K562 (cell line): ENCODE results near the gene TOR3A. TPM values are rescaled to one million over a fixed set of nuclear protein-coding genes. Genes with fewer than 3 reads are reported as not detected.

Experiments used
- BRCA1 ChIP-seq, 2 experiments: fragments of 450-650 bp in 1 of 2; sonication (generic) in 1 of 2; formaldehyde crosslinking in 1 of 2; IDR thresholded peaks; 2 replicates each; pipeline versions ENCODE4 v1.5.0 to v1.6.1; 2017 to 2020; ENCODE audit warnings: mild to moderate bottlenecking in 1 of 2, missing genetic modification reagents in 1 of 2
- BRD4 ChIP-seq: fragments of 200-600 bp; sonication (generic); IDR thresholded peaks from 2 replicates; pipeline ENCODE4 v1.6.1; 2017; ENCODE audit warnings: inconsistent platforms
- GABPA ChIP-seq: fragments of 200-800 bp; sonication (Bioruptor generic); conservative IDR thresholded peaks from 2 replicates; pipeline ENCODE4 v1.6.1; 2016; ENCODE audit warnings: low read depth, missing genetic modification characterization, missing compliant biosample characterization
- HMG20B ChIP-seq: fragments of 250-450 bp; sonication (Bioruptor Pico); IDR thresholded peaks from 2 replicates; pipeline ENCODE4 v1.5.0; 2021; ENCODE audit warnings: mild to moderate bottlenecking
- KDM5B ChIP-seq: fragments of 200-600 bp; sonication (generic); IDR thresholded peaks from 2 replicates; pipeline ENCODE4 v1.6.1; 2012; ENCODE audit warnings: low read depth, mild to moderate bottlenecking, moderate library complexity, low read length, control low read depth, inconsistent platforms; ENCODE audit not compliant: insufficient replicate concordance
- SUPT5H ChIP-seq: fragments of 450-650 bp; IDR thresholded peaks from 2 replicates; pipeline ENCODE4 v1.6.1; 2016
- ZKSCAN8 ChIP-seq: fragments of 200-800 bp; sonication (Bioruptor generic); IDR thresholded peaks from 2 replicates; pipeline ENCODE4 v1.6.1; 2016; ENCODE audit warnings: missing genetic modification characterization, missing compliant biosample characterization
- polyA plus RNA-seq, 8 experiments: library from polyadenylated mRNA; depleted of rRNA in 4 of 8; stranded (reverse) in 5 of 8; unstranded in 3 of 8; fragments of >200 nt; fragmentation: Nextera tagmentation in 2 of 8; fragmentation: Illumina TruSeq in 1 of 8; extraction: Ambion mirVana in 2 of 8; extraction: Trizol in 1 of 8; gene quantifications; 2 replicates each; pipeline versions ENCODE4 v1.2.1 to v1.2.3, GENCODE V29; 2011 to 2014; ENCODE audit warnings: inconsistent platforms in 1 of 8, missing spikeins in 1 of 8
- total RNA-seq, 7 experiments: library from RNA; depleted of rRNA in 6 of 7; stranded (reverse); fragments of >200 nt in 6 of 7; fragmentation: Illumina TruSeq in 2 of 7; extraction: Trizol in 2 of 7; gene quantifications; 2 replicates each; pipeline versions ENCODE4 v1.2.1 to v1.2.3, GENCODE V29; 2011 to 2021; ENCODE audit warnings: low replicate concordance in 1 of 7
- TF ChIP-seq, protein P1 (sequence below), 2 experiments: fragments of 450-650 bp; IDR thresholded peaks; 2 replicates each; pipeline ENCODE4 v1.6.1; 2016; ENCODE audit warnings: mild to moderate bottlenecking in 2 of 2, borderline replicate concordance in 1 of 2, low read depth in 1 of 2, moderate library complexity in 1 of 2
- TF ChIP-seq, protein P2 (sequence below): fragments of 450-650 bp; IDR thresholded peaks from 2 replicates; pipeline ENCODE4 v1.6.1; 2017; ENCODE audit warnings: antibody characterized with exemption
- TF ChIP-seq, protein P3 (sequence below), 2 experiments: IDR thresholded peaks in 1 of 2; conservative IDR thresholded peaks in 1 of 2; 2 replicates each; pipeline ENCODE4 v1.6.1; 2016; ENCODE audit warnings: low read depth in 2 of 2, mild to moderate bottlenecking in 1 of 2, missing compliant biosample characterization in 1 of 2, missing genetic modification characterization in 1 of 2, moderate library complexity in 1 of 2
- TF ChIP-seq, protein P4 (sequence below): sonication (generic); formaldehyde crosslinking; IDR thresholded peaks from 2 replicates; pipeline ENCODE4 v1.8.1; 2023; ENCODE audit warnings: mild to moderate bottlenecking, missing genetic modification reagents, moderate library complexity

The TOR3A gene
- total and polyA plus RNA-seq, 9 of the 15 experiments (the other 6 are each of a cell fraction or from before 2014, with no cell fraction given), result 7.9 to 94.5 (median 39.7) TPM

DNA sequence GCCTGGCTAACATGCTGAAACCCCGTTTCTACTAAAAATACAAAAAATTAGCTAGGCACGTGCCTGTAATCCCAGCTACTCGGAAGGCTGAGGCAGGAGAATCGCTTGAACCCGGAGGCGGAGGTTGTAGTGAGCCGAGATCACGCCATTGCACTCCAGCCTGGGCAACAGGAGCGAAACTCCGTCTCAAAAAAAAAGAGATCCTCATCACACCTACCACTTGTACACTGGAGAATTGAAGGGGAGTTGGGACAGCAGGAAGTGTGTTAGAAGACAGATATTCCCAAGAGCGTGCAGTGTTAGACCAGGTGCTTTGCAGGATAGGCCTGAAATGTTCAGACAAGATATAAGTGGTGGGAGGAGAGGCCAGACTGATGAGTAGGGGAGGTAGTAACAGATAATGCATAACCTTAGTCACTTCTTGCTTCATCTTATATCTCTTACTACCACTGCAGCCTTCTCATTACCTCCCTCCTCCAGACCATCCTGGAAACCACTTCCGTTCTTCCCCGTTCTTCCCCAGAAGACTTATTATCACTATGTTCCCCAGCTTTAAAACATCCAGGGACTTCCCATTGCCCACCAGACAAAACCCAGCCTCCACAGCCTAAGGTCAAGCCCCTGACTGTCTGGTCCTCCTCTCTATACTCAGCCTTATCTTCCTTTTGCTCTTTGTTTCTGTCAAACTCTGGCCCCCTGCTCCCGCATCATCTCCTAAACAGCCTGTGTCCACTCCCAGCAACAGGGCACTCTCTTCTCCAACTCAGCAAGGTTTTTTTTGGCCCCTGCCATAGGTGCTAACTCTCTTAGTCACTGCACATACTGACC lies 34.8 kb upstream of the TOR3A start (continued):
- TF ChIP-seq, protein P1, sequence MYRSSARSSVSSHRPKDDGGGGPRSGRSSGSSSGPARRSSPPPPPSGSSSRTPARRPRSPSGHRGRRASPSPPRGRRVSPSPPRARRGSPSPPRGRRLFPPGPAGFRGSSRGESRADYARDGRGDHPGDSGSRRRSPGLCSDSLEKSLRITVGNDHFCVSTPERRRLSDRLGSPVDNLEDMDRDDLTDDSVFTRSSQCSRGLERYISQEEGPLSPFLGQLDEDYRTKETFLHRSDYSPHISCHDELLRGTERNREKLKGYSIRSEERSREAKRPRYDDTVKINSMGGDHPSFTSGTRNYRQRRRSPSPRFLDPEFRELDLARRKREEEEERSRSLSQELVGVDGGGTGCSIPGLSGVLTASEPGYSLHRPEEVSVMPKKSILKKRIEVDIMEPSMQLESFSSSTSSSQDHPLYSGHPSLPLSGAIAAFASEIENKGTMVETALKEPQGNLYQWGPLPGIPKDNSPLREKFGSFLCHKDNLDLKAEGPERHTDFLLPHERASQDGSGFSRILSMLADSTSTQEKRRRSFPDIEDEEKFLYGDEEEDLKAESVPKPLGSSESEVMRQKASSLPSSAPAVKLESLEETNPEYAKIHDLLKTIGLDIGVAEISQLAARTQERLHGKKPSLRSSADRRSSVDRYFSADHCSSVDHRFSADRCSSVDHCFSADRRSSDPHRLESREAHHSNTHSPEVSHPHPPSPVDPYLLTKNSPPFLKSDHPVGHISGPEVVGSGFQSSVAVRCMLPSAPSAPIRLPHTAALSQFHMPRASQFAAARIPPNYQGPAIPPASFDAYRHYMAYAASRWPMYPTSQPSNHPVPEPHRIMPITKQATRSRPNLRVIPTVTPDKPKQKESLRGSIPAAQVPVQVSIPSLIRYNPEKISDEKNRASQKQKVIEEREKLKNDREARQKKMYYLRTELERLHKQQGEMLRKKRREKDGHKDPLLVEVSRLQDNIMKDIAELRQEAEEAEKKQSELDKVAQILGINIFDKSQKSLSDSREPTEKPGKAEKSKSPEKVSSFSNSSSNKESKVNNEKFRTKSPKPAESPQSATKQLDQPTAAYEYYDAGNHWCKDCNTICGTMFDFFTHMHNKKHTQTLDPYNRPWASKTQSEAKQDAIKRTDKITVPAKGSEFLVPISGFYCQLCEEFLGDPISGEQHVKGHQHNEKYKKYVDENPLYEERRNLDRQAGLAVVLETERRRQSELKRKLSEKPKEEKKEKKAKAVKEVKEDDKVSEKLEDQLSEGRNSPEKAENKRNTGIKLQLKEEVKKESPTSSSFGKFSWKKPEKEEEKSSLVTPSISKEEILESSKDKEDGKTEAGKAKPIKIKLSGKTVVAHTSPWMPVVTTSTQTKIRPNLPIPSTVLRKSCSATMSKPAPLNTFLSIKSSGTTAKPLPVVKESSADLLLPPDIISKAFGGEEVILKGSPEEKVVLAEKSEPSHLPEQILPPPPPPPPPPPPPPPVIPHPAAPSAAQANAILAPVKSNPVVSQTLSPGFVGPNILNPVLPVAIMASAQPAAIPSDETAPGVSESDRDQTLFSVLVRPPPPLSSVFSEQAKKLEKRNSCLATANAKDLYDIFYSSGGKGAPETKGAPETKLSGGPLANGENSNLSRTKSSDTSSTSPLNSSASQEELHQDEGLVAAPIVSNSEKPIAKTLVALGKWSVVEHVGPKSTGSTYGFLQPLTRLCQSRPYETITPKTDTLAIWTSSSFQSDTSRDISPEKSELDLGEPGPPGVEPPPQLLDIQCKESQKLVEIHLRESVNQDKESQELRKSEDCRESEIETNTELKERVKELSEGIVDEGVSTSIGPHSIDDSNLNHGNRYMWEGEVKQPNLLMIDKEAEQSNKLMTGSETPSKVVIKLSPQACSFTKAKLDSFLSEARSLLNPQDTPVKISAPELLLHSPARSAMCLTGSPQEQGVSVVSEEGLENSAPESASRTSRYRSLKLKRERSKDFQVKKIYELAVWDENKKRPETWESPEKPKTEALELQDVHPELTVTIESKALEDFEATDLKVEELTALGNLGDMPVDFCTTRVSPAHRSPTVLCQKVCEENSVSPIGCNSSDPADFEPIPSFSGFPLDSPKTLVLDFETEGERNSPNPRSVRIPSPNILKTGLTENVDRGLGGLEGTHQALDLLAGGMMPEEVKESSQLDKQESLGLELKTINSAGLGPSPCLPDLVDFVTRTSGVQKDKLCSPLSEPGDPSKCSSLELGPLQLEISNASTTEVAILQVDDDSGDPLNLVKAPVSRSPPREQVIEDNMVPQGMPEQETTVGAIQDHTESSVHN (IDR thresholded peaks at IDR 0.05; ENCODE audit: borderline replicate concordance in 1 of 2, low read depth in 1 of 2), result peak in 1 of 2 experiments; percentile 94; a peak in 2 of 4 replicates
- TF ChIP-seq KDM5B, result no peak
- TF ChIP-seq BRCA1 (IDR thresholded peaks at IDR 0.05), result no peak
- no peak for TF ChIP-seq BRCA1 (CRISPR knock-in tag; IDR thresholded peaks at IDR 0.05)
- no peak for TF ChIP-seq HMG20B (CRISPR knock-in tag)
- no peak for TF ChIP-seq SUPT5H
- TF ChIP-seq, protein P2, sequence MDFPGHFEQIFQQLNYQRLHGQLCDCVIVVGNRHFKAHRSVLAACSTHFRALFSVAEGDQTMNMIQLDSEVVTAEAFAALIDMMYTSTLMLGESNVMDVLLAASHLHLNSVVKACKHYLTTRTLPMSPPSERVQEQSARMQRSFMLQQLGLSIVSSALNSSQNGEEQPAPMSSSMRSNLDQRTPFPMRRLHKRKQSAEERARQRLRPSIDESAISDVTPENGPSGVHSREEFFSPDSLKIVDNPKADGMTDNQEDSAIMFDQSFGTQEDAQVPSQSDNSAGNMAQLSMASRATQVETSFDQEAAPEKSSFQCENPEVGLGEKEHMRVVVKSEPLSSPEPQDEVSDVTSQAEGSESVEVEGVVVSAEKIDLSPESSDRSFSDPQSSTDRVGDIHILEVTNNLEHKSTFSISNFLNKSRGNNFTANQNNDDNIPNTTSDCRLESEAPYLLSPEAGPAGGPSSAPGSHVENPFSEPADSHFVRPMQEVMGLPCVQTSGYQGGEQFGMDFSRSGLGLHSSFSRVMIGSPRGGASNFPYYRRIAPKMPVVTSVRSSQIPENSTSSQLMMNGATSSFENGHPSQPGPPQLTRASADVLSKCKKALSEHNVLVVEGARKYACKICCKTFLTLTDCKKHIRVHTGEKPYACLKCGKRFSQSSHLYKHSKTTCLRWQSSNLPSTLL, result no peak
- no peak; the same call in 1 of the 2 replicates for TF ChIP-seq BRD4
- TF ChIP-seq ZKSCAN8 (CRISPR knock-in tag), result peak; percentile 95
- TF ChIP-seq, protein P3, sequence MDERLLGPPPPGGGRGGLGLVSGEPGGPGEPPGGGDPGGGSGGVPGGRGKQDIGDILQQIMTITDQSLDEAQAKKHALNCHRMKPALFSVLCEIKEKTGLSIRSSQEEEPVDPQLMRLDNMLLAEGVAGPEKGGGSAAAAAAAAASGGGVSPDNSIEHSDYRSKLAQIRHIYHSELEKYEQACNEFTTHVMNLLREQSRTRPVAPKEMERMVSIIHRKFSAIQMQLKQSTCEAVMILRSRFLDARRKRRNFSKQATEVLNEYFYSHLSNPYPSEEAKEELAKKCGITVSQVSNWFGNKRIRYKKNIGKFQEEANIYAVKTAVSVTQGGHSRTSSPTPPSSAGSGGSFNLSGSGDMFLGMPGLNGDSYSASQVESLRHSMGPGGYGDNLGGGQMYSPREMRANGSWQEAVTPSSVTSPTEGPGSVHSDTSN (CRISPR knock-in tag; IDR thresholded peaks at IDR 0.05; ENCODE audit: low read depth), result no peak
- TF ChIP-seq, protein P3 (tag; conservative IDR thresholded peaks at IDR 0.05; ENCODE audit: low read depth), result peak; percentile 75
- TF ChIP-seq GABPA (tag), result peak; percentile 88
- TF ChIP-seq, protein P4, sequence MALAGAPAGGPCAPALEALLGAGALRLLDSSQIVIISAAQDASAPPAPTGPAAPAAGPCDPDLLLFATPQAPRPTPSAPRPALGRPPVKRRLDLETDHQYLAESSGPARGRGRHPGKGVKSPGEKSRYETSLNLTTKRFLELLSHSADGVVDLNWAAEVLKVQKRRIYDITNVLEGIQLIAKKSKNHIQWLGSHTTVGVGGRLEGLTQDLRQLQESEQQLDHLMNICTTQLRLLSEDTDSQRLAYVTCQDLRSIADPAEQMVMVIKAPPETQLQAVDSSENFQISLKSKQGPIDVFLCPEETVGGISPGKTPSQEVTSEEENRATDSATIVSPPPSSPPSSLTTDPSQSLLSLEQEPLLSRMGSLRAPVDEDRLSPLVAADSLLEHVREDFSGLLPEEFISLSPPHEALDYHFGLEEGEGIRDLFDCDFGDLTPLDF (CRISPR knock-in tag), result no peak
